ENCODE results near the gene PRPF40A.

Gene PRPF40A

DNA sequence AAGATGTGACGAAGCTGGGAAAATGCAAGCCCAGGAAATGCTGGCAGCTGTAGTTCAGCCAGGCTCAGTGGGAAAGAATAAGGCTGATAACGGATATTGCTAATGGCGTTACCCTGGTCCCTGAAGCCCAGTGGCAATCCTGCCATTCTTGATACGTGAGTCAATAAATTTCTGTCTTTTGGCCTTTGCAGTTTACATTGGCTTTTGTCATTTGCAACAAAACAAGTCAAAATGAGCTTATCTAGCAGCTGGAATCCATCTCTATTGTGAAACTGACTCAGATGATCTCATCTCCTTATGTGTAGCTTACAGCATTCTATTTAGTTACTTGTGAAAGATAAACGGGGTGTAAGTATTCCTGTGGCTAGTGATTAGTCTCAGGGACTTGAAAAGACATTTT lies 44.9 kb upstream of the PRPF40A start:
- Histone ChIP-seq H3K79me2 (ENCODE audit: insufficient read depth, low read length) (no peaks in the 10 kb centered on the region), H3K4me3 (ENCODE audit: low read depth, low read length, poor library complexity, severe bottlenecking) (no peak overlapping the region), H3K4me1 (ENCODE audit: insufficient read depth, low read length, severe bottlenecking) (no peaks in the 10 kb centered on the region), H4K20me1 (ENCODE audit: insufficient read depth, low read length) (no peaks in the 10 kb centered on the region), H3F3A (ENCODE audit: insufficient read depth, low read length) (no peaks in the 10 kb centered on the region), H2AFZ (ENCODE audit: low read length) (no peak overlapping the region), H3K9me2 (ENCODE audit: low read depth, low read length) (no peaks in the 10 kb centered on the region), H3K27me3 (ENCODE audit: insufficient read depth, low read length) (no peaks in the 10 kb centered on the region), H3K36me3 (ENCODE audit: insufficient read depth, low read length) (peaks cover 26% of the 10 kb centered on the region), H3K9me3 (ENCODE audit: low read length) (no peaks in the 10 kb centered on the region), H3K4me2 (ENCODE audit: low read length) (no peak overlapping the region), H3K9ac (ENCODE audit: low read length) (no peak overlapping the region), H3K27ac (ENCODE audit: low read depth, low read length, poor library complexity, severe bottlenecking) (no peak overlapping the region)
- TF ChIP-seq EZH2 (IDR thresholded peaks at IDR 0.05; ENCODE audit: borderline replicate concordance, low read length): no peak
- TF ChIP-seq, protein P1, sequence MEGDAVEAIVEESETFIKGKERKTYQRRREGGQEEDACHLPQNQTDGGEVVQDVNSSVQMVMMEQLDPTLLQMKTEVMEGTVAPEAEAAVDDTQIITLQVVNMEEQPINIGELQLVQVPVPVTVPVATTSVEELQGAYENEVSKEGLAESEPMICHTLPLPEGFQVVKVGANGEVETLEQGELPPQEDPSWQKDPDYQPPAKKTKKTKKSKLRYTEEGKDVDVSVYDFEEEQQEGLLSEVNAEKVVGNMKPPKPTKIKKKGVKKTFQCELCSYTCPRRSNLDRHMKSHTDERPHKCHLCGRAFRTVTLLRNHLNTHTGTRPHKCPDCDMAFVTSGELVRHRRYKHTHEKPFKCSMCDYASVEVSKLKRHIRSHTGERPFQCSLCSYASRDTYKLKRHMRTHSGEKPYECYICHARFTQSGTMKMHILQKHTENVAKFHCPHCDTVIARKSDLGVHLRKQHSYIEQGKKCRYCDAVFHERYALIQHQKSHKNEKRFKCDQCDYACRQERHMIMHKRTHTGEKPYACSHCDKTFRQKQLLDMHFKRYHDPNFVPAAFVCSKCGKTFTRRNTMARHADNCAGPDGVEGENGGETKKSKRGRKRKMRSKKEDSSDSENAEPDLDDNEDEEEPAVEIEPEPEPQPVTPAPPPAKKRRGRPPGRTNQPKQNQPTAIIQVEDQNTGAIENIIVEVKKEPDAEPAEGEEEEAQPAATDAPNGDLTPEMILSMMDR (IDR thresholded peaks at IDR 0.05; ENCODE audit: low read length): no peak

DNA sequence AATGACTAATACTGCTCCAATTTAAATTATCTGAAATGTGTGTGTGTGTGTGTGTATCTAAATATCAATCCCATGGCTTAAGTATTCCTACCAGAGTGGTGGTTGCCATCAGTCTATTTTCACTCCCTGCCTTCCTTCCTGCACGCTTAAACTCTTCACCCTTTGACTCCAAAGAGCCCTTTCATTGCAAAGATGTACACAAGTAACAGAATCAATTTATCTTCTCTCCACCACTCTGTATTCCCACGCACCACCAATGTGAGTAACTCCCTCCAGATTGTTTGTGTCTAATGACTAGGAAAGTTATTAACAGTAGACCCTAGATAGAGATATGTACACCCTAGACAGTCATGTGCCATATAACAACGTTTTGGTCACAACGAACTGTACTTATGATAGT lies 44.0 kb upstream of the PRPF40A start:
- H3K36me3 ChIP-seq (ENCODE audit: insufficient read depth, low read length): peaks cover 34% of the 10 kb centered on the region

DNA sequence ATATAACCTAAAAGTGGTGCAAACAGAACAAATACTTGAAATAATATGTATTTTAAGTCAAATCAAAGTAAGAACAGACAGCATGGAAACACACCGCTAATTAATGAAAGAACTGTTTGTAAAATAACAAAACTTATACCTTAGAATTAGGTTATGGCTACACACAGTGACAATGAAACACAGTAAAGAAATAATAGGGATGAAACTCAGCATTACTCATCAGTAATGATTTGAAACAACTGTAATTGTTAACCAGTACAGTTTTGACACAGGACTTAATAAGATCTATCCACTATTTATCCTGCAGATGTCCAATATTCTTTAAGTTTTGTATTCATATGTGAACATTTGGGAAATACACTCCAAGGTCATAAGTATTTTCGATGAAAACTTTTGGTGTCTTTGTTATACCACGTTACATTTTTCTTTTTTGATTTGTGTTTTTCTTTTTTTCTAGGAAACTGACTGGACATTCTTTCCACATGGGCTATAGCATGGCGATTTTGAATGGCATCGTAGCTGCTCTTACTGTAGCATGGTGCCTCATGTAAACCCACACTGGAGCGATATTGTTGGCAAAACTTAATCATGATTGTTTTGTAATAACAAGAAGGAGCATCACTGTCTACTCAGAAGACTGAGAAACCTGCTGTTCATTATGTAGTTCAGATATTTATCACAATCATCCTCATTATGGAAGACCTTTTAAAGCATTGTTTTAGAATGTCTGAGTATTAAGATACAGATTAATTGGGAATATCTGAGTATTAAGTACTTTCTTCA lies 42.2 kb upstream of the PRPF40A start:
- H3K9ac ChIP-seq (ENCODE audit: low read length): no peak overlapping the region
- H2AFZ ChIP-seq (ENCODE audit: low read length): no peak overlapping the region
- no peak overlapping the region for H3K4me2 ChIP-seq (ENCODE audit: low read length)
- no peaks in the 10 kb centered on the region for H3K79me2 ChIP-seq (ENCODE audit: insufficient read depth, low read length)
- no peak for TF ChIP-seq EZH2 (IDR thresholded peaks at IDR 0.05; ENCODE audit: borderline replicate concordance, low read length)
- TF ChIP-seq, protein P1 (IDR thresholded peaks at IDR 0.05; ENCODE audit: low read length): no peak
- no peaks in the 10 kb centered on the region for H3K4me1 ChIP-seq (ENCODE audit: insufficient read depth, low read length, severe bottlenecking)
- no peaks in the 10 kb centered on the region for H4K20me1 ChIP-seq (ENCODE audit: insufficient read depth, low read length)
- H3K36me3 ChIP-seq (ENCODE audit: insufficient read depth, low read length): peaks cover 35% of the 10 kb centered on the region
- no peaks in the 10 kb centered on the region for H3F3A ChIP-seq (ENCODE audit: insufficient read depth, low read length)
- H3K4me3 ChIP-seq (ENCODE audit: low read depth, low read length, poor library complexity, severe bottlenecking): no peak overlapping the region
- no peaks in the 10 kb centered on the region for H3K9me2 ChIP-seq (ENCODE audit: low read depth, low read length)
- H3K27me3 ChIP-seq (ENCODE audit: insufficient read depth, low read length): no peaks in the 10 kb centered on the region
- H3K9me3 ChIP-seq (ENCODE audit: low read length): no peaks in the 10 kb centered on the region
- no peak overlapping the region for H3K27ac ChIP-seq (ENCODE audit: low read depth, low read length, poor library complexity, severe bottlenecking)

More for the DNA sequence above, 44.0 kb upstream of the PRPF40A start:
- Histone ChIP-seq H3K27ac (ENCODE audit: low read depth, low read length, poor library complexity, severe bottlenecking) (no peak overlapping the region), H3K9me2 (ENCODE audit: low read depth, low read length) (no peaks in the 10 kb centered on the region), H3K9ac (ENCODE audit: low read length) (no peak overlapping the region), H3F3A (ENCODE audit: insufficient read depth, low read length) (no peaks in the 10 kb centered on the region), H4K20me1 (ENCODE audit: insufficient read depth, low read length) (no peaks in the 10 kb centered on the region), H3K4me3 (ENCODE audit: low read depth, low read length, poor library complexity, severe bottlenecking) (no peak overlapping the region), H3K27me3 (ENCODE audit: insufficient read depth, low read length) (no peaks in the 10 kb centered on the region), H3K9me3 (ENCODE audit: low read length) (no peaks in the 10 kb centered on the region), H3K79me2 (ENCODE audit: insufficient read depth, low read length) (no peaks in the 10 kb centered on the region), H3K4me2 (ENCODE audit: low read length) (no peak overlapping the region), H2AFZ (ENCODE audit: low read length) (no peak overlapping the region), H3K4me1 (ENCODE audit: insufficient read depth, low read length, severe bottlenecking) (no peaks in the 10 kb centered on the region)
- TF ChIP-seq EZH2 (IDR thresholded peaks at IDR 0.05; ENCODE audit: borderline replicate concordance, low read length): no peak
- TF ChIP-seq, protein P1 (IDR thresholded peaks at IDR 0.05; ENCODE audit: low read length): no peak
